ENCODE results near the gene EP400. TPM values are rescaled to one million over a fixed set of nuclear protein-coding genes. Genes with fewer than 3 reads are reported as not detected.

Gene EP400
- total RNA-seq, 1 donor from 2014 or later = 55.2 TPM

DNA sequence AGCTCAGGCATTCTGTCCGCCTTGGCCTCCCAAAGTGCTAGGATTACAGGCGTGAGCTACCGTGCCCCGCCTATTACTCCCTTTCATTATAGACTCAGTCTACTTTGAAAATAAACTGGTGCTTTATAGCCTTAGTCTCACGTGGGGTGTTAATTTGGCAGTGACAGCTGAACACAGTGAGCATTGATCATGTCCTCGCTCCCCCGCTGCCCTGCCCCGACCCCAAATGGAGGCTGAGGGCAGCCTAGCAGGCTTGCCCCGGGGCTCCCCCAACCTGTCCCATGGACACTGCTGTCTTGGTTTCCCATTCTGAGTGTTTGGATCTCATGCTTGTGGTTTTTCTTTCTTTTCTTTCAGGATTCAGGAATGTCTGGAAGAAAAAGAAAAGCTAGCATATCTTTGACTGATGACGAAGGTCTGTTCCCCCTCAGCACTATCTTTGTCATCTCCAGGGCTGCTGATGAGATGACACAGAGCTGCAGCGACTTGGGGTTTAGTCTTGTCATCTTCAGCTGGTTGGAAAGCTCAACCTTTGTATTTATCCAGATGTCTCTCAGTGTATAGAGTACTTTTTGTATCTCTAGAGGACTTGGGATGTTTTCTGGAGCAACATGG is 42.2 kb downstream of the EP400 start:
- Mint-ChIP-seq H3K9me3 (no peaks in the 10 kb centered on the region), H3K27ac (no peak overlapping the region), H3K27me3 (no peaks in the 10 kb centered on the region), H3K4me1 (ENCODE audit: unreplicated experiment) (no peaks in the 10 kb centered on the region), H3K36me3 (peaks cover 40% of the 10 kb centered on the region), H3K4me3 (no peak overlapping the region)
- no peak for DNase-seq (ENCODE audit: extremely low spot score, unreplicated experiment)
- TF ChIP-seq, protein P1, sequence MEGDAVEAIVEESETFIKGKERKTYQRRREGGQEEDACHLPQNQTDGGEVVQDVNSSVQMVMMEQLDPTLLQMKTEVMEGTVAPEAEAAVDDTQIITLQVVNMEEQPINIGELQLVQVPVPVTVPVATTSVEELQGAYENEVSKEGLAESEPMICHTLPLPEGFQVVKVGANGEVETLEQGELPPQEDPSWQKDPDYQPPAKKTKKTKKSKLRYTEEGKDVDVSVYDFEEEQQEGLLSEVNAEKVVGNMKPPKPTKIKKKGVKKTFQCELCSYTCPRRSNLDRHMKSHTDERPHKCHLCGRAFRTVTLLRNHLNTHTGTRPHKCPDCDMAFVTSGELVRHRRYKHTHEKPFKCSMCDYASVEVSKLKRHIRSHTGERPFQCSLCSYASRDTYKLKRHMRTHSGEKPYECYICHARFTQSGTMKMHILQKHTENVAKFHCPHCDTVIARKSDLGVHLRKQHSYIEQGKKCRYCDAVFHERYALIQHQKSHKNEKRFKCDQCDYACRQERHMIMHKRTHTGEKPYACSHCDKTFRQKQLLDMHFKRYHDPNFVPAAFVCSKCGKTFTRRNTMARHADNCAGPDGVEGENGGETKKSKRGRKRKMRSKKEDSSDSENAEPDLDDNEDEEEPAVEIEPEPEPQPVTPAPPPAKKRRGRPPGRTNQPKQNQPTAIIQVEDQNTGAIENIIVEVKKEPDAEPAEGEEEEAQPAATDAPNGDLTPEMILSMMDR (conservative IDR thresholded peaks at IDR 0.05) = no peak

DNA sequence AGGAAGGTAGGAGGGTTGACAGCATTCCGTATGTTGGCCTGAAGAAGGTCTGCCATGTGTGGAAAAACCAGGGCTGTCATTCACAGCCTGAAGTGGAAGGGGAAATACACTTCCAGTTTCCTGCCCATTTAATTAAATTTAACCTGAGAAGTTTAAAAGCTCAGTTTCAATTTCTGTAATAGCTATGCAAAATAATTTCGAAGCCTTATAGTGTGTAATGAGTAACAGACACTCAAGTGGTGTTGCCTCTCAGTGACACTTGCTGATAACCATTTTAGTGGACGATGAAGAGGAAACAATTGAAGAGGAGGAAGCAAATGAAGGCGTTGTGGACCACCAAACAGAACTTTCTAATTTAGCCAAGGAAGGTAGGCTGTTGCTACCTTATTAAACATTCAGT is 44.8 kb downstream of the EP400 start:
- Mint-ChIP-seq H3K4me3 (no peak overlapping the region), H3K4me1 (ENCODE audit: unreplicated experiment) (no peaks in the 10 kb centered on the region), H3K27me3 (no peaks in the 10 kb centered on the region), H3K36me3 (peaks cover 31% of the 10 kb centered on the region), H3K9me3 (no peaks in the 10 kb centered on the region), H3K27ac (no peak overlapping the region)
- no peak for DNase-seq (ENCODE audit: extremely low spot score, unreplicated experiment)
- TF ChIP-seq, protein P1 (conservative IDR thresholded peaks at IDR 0.05) = no peak

GRCh38 chr12:132000286-132000872 is 50.6 kb downstream of the EP400 start:
- Mint-ChIP-seq H3K27me3 (no peaks in the 10 kb centered on the region), H3K36me3 (peaks cover 4% of the 10 kb centered on the region), H3K4me1 (ENCODE audit: unreplicated experiment) (peaks cover 6% of the 10 kb centered on the region), H3K27ac (no peak overlapping the region), H3K9me3 (no peaks in the 10 kb centered on the region), H3K4me3 (no peak overlapping the region)
- TF ChIP-seq, protein P1 (conservative IDR thresholded peaks at IDR 0.05) = no peak
- no peak for DNase-seq (ENCODE audit: extremely low spot score, unreplicated experiment)

DNA sequence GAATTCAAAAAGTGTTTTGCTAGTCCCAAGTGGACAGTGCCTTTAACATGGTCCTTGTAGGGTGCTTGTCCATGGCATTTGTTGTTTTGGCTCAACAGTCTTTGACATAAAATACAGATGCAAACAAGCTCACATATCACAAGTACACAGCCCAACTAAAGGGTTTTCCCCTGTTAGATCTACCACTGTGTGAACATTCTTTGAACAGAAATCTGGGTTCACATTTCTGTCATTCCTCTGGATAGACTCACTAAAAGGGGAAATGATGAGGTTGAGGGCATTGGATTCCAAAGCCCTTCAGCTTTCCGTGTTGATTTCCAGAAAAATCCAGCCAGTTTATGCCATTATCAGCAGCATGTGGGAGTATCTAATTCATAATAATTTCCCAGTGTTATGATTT is 54.1 kb downstream of the EP400 start:
- peaks cover 6% of the 10 kb centered on the region for H3K4me1 Mint-ChIP-seq (ENCODE audit: unreplicated experiment)
- peaks cover 12% of the 10 kb centered on the region for H3K36me3 Mint-ChIP-seq
- H3K4me3 Mint-ChIP-seq = no peak overlapping the region
- H3K9me3 Mint-ChIP-seq = no peaks in the 10 kb centered on the region
- no peak overlapping the region for H3K27ac Mint-ChIP-seq
- TF ChIP-seq, protein P1 (conservative IDR thresholded peaks at IDR 0.05) = no peak
- H3K27me3 Mint-ChIP-seq = no peaks in the 10 kb centered on the region
- DNase-seq (ENCODE audit: extremely low spot score, unreplicated experiment) = no peak

- no peaks in the 10 kb centered on the region for H3K27me3 Mint-ChIP-seq
- peaks cover 6% of the 10 kb centered on the region for H3K4me1 Mint-ChIP-seq (ENCODE audit: unreplicated experiment)
- TF ChIP-seq, protein P1 (conservative IDR thresholded peaks at IDR 0.05) = no peak
- H3K9me3 Mint-ChIP-seq = no peaks in the 10 kb centered on the region
- H3K27ac Mint-ChIP-seq = no peak overlapping the region
- H3K36me3 Mint-ChIP-seq = peaks cover 12% of the 10 kb centered on the region
- no peak for DNase-seq (ENCODE audit: extremely low spot score, unreplicated experiment)
- no peak overlapping the region for H3K4me3 Mint-ChIP-seq
Observed at GRCh38 chr12:132004946-132005345, 55.2 kb downstream of the EP400 start.

Measured in type B pancreatic cell (in vitro differentiated cells).